RPMI8226 (cell line): Measurements from ENCODE around the gene GFER.
"Not testable (repeated sequence)": the region's sequence is repeated elsewhere in the genome, so short reads cannot be mapped to it uniquely, and the experiment has no call there.

Experiments used
- DNase-seq: peaks from one replicate; pipeline ENCODE4 v3.0.0-alpha.2; 2015

Gene GFER

DNA sequence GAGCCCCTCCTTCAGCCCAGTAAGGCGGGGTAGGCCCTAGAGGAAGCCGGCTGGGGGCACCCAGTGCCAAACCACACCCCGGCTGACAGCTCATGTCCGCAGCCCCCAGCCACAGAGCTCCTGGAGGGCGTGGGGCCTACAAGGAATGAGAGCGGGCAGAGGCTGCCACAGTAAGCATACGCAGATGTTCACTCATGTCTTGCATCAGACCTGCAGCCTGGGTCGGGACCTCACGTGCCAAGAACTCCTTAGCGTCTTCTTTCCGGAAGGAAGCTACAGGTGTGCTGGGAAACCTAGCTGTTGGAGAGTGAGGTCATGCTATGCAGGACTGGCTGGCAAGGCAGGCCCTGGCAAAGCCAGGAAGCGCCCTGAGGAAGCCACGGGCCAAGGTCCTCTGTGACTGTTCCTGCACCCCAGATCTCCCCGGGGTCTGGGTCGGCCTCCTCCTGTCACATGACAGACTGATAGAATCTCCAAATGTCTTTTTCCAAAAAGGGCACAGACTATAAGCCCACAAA lies 24.1 kb downstream of the GFER start:
- peak; percentile 74 for DNase-seq

DNA sequence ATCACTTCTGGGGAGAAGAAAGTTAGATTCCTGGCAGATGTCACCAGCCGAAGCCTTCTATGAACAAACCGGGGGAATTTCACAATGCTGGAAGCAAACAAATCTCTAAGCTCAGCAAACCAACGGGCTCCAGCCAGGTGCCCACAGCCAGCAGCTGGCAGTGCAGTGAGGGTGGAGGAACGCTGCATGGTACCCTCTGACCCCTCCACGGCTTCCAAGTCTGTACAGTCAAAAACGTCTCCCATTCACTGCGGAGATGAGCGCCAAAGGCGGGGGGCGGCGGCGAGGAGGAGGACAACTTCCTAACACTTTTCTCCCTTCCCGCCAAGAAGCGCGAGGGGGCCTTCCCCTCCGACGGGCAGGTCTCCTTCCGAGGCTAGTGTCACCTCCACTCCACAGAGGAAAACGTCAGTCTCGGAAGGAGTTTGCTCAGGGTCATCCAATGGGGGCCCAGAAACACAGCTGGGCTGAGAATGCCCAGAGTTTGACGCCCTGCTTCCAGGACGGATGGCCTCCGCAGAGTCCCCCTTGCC lies 24.7 kb downstream of the GFER start:
- DNase-seq: peak; percentile 74

DNA sequence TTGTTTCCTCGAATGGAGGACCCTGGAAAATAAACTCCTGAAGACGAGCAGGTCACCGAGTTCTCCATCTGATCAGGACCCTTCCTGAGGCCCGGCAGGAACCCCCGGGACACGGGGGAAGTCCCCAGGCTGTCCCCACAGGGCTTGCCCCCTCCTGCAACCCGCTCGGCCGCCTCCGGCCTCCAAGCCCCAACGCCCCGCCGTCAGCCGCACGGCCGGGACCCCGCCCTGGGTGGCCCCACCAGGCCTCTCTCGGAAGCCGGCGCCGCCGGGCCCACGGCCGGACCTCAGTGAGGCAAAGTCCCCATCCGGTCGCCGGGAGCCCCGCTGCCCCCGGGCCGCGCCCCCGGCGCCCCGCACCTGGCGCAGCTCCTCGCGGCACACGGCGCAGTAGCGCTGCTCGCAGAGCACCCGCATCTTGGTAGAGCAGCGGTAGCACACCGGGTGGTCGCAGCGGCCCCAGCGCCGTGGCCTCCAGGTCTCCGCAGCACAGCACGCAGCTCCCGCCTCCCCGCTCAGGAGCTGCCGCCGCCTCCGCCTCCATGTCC lies 25.2 kb downstream of the GFER start:
- DNase-seq: peak; percentile 48

DNA sequence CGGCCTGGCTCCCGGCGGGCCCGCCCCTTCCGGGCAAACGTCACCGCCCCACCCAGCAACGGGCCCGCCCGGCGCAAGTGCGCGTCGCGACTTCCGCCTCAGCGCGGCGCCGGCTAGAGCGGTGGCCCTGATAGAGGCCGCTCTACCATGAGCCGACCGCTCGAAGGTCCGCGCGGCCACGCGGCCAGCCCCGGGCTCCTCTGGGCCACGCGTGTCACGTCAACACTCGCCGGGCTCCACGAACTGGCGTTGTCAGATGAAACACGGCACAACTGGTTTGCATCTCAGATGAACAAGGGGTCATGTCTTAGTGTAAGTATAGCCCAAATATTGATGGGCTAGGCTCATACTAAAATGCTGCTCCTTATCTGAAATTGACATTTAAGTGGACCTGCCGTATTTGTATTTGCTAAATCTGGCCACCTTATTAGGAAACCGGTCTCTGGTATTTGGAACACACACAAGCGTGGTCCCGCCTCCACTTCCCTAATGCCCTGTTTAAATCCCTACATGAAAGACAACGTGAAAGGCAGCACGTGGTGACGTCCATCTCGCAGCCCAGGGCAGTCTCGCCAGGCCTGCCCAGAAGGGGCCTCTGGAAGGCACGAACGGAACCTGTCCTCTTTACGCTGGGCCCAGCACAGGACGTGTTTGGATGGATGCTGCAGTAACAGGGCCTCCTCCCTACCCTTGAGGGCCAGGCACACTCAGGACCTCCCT lies 26.0 kb downstream of the GFER start, which contains the start of gene ZNF598:
TSS of gene ZNF598 (minus strand) at position 31 of the 720 bp plus-strand sequence.
- peak; percentile 96 for DNase-seq

DNA sequence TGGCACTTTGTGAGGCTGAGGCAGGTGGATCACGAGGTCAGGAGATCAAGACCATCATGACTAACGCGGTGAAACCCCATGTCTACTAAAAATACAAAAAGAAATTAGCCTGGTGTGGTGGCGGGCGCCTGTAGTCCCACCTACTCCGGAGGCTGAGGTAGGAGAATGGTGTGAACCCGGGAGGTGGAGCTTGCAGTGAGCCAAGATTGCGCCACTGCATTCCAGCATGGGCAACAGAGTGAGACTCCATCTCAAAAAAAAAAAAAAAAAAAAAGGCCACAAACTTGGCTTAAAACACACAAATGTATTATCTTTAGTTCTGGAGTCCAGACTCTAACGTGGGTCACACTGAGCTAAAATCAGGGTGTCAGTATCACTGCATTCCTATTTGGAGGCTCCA lies 27.7 kb downstream of the GFER start:
- DNase-seq: not testable (repeated sequence)

DNA sequence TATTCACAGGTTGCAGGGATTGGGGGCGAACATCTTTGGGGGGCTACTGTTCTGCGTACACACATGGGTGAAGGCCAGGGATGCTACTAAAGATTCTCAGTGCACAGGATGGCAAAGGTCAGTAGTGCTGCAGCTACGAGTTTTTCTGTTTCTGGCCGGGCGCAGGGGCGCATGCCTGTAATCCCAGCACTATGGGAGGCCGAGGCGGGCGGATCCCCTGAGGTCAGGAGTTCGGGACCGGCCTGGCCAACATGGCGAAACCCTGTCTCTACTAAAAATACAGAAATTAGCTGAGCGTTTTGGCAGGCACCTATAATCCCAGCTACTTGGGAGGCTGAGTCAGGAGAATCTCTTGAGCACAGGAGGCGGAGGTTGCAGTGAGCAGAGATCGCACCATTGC lies 29.5 kb downstream of the GFER start:
- DNase-seq: no peak

DNA sequence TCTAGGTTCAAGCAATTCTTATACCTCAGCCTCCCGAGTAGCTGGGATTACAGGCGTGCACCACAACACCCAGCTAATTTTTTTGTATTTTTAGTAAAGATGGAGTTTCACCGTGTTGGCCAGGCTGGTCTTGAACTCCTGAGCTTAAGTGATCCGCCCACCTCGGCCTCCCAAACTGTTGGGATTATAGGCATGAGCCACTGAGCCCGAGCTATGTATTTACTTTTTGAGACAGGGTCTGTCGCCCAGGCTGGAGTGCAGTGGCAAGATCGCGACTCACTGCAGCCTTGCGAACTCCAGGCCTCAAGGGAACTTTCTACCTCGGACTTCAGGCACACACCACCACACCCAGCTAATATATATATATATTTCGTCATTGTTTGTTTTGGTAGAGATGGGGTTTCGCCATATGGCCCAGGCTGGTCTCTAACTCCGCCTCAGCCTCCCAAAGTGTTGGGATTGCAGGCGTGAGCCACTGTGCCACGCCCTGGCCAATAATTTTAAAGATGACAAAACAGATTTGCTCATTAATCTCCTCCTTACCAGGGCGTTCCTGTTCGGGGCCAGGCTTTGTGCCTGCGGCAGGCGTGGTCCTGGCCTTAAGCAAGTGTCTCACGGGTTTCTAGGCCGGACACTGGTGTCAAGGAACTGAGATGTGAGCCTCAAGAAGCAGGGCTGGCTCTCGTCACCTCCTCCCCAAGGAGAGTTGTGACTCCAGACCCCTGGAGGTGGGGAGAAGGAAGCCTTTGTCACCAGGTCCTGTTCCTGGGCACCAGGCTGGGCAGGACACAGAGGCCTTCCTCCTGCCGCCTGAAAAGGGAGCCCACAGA lies 31.3 kb downstream of the GFER start:
- DNase-seq: no peak

DNA sequence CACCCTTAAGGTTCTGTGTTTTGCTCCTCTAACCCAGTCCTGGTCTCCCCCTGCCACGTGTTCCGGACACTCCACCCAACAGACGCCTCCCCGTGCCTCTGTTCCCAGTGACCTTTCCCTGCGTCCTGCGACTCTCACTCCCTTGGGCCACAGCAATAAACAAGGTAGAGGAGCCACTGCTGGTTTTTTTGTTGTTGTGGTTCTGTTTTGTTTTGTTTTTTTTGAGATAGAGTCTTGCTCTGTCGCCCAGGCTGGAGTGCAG lies 31.9 kb downstream of the GFER start:
- DNase-seq: no peak

DNA sequence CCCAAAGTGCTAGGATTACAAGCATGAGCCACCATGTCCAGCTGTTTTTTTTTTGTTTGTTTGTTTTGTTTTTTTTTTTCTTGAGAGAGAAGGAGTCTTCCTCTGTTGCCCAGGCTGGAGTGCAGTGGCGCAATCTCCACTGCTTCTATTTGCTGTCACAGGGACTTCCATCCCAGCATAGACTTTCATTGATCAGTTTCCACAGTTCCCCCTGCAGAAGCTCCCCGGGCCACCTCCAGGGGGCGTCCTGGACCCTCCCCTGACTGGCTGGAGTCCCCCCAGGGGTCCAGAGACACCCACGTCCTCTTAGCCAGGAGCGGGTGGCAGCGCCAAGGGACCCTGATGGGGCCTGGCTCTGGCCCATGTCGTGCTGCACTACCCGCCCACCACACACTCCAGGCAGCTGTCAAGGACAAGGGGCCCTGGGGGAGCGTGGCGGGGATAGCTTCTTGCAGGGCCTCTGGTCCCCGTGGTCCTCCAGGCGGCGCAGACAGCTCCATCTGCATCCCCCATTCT lies 32.5 kb downstream of the GFER start:
- DNase-seq: no peak

DNA sequence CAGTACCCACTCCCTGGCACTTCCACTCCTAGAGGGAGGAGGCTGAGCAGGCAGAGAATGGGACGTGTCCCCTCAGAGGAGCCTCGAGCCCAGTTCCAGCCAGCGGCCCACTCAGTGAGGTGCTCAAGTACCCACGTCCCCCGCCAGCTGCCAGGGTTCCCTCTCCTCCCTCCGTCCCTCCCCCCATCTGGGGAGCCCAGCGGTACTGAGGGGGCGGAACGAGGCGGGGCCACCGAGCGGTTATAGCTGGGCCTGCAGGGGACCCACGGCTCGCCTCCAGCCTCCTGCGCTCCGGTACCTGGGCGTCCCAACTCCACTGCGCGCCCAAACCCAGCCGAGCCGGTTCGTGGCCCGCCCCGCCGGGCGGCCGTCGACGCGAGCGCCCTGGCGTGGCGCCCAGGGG lies 35.5 kb downstream of the GFER start, which contains the start of gene NPW:
TSS of gene NPW (plus strand) at position 268 of the 403 bp plus-strand sequence.
- peak; percentile 66 for DNase-seq

DNA sequence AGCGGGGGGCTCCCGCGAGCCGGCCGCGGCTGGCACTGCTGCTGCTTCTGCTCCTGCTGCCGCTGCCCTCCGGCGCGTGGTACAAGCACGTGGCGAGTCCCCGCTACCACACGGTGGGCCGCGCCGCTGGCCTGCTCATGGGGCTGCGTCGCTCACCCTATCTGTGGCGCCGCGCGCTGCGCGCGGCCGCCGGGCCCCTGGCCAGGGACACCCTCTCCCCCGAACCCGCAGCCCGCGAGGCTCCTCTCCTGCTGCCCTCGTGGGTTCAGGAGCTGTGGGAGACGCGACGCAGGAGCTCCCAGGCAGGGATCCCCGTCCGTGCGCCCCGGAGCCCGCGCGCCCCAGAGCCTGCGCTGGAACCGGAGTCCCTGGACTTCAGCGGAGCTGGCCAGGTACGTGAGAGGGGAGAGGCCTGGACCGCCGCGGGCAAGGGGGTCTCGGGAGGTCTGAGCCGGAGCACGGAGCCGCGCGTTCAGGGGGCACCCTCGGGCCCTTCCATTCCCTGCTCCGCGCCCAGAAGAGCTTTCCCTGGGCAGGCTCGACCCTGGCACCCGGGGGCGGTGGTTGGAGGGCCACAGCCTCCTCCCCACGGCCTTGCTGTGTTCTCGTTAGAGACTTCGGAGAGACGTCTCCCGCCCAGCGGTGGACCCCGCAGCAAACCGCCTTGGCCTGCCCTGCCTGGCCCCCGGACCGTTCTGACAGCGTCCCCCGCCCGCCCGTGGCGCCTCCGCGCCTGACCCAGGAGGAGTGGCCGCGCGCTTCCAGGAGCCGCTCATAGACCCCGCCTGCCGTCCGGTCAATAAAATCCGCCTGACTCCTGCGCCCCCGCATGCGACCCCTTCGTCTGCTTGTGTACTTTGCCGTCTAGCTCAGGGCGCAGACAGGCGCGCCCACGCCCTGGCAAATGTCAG lies 36.2 kb downstream of the GFER start:
- peak; percentile 54 for DNase-seq

DNA sequence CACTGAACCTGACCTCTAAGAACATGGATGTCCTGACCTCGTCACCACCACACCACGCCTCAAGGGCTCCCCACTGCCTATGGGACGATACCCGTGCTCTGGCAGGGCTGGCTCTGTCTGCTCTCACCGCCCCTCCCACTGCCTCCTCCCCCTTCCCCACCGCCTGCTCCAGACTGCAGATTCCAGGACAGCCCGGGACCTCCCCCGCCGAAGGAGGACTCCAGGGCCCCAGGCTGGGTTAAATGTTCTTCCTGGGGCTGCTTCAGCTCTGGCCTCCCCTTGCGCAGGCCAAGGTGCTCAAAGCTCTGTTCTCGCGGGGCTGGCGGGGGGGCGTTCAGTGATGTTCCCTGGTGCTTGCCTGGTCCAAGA lies 38.7 kb downstream of the GFER start:
- DNase-seq: peak; percentile 53

DNA sequence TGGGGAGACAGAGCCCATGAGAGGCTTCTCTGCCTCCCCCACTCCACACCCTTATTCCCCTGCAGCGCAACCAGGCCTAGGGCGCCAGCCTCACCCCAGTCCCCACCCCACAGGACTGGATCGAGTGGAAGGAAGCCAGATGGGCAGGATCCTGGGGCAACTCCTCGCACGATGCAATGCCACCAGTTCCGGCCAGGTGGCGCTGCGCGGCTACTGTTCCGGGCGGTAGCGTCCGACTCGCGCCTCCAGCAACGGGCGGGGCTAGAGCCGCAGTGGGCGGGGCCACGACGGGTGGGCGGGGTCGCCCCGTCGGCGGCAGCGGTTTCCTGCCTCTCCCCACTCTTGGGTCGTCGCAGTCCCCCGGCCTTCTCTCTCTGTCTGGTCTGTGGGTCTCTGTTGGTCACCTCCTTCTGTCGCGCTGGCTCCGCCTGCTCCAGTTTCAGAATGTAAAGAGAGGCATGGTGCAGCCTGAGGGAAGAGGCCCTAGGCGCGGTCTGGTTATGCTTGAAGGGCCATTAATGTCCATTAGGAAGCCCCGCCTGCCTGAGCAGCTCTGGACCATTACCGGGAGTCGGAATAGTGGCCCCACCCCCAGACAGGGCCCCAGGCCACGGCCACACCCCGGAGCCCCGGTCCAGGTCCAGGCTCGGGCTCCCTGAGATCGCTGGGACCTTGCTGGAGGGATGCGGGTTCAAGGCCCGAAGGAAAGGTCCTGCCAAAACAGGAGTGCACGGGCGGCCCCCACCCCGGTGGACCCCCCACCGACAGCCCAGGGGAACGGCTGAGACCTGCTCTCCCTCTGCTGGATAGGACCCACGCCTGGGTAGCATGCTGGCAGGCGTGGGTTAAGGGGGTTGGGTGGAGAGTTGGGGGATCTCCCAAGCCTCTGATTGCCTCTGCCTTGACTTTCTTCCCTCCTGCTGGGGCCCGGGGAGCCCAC lies 39.4 kb downstream of the GFER start:
- peak; percentile 94 for DNase-seq

DNA sequence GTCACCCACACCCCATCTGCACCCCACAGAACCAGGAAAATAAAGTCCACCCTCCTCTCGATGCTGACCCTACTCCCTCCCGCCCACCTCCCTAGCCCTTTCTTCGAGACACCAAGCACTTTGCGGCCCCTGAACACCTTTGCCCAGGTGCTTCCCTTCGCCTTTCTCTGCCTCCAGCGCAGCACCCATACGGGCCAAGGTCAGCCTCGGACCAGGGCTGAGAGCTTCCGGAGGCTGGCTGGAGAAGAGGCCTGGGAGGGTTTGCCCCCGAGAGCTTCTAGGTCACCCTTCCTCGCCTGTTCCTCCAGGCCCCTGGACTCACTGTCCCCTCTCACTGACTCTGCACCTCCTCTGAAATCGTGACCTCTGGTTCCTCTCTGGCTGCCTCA lies 40.0 kb downstream of the GFER start:
- DNase-seq: no peak

DNA sequence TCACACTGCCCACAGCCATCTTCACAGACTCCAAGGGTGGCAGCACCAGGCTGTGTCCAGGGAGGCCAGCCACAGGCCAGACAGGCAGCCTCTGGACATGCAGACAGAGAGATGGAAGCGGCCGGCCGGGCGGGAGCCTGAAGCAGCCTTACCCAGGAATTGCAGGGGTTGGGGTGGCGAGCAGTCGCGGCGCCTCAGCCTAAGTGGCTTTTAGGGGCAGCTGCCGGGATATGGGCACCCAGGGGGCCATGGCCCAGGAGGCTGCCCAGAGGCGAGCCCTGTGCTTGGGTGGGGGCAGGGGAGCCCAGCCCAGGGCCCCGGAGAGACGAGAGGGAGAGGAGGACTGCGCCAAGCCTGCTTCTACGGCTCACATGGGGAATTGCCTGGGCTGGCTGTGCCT lies 41.3 kb downstream of the GFER start:
- no peak for DNase-seq

DNA sequence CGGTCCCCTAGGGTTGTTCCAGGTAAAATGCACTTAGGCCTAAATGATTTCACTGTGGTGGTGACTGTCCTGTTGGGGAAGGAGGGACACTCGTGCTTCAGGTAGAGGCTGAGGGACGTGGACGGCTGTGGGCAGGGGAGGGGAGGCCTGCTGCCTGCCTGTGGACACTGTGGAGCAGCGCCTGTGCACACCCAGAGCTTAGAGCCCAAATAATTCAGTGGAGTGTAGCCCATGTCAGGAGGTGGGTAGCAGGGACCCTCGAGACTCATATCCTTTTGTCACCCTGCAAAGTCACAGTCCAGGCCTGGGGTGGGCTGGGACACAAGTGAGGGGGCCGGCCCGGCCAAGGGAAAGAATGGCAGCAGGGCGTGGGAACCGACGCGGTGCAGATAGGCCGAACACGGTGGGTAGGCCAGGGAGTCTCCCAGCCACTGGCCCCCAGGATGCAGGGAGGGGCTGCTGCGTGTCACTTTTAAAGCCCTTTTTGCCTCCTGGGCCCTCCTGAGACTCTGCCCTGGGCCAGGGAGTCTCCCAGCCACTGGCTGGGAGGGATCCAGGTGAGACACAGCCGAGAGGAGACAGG lies 42.0 kb downstream of the GFER start:
- no peak for DNase-seq

DNA sequence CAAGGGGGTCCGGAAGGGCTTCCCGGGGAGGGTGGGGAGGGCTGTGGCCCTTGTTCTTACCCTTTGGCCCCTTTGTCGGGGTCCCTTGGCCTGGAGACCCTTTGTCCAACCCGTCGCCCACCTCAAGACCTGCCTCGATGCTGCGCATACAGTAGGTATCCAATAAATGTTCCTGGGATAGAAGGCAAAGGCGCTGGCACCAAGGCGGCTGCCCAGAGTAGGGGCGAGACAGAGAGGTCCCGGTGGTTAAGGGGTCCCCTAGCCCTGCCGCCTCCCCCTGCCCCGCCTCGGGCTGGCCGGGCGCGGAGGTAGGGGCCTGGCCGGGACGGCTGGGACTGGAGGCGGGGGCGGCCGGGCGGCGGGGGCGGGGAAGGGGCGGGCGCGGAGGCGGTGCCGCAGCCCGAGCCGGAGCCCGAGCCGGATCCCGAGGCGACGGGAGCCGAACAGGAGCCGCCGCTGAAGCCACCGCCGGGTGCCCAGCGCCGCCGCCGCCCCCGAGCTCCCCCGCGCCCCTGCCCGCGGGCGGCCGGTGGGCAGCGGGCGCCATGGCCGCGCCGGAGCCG lies 42.5 kb downstream of the GFER start, which contains the start of gene NHERF2:
TSS of gene NHERF2 (plus strand) at position 442 of the 563 bp plus-strand sequence. CDS start at position 546, 104 bp downstream.
- peak; percentile 61 for DNase-seq

DNA sequence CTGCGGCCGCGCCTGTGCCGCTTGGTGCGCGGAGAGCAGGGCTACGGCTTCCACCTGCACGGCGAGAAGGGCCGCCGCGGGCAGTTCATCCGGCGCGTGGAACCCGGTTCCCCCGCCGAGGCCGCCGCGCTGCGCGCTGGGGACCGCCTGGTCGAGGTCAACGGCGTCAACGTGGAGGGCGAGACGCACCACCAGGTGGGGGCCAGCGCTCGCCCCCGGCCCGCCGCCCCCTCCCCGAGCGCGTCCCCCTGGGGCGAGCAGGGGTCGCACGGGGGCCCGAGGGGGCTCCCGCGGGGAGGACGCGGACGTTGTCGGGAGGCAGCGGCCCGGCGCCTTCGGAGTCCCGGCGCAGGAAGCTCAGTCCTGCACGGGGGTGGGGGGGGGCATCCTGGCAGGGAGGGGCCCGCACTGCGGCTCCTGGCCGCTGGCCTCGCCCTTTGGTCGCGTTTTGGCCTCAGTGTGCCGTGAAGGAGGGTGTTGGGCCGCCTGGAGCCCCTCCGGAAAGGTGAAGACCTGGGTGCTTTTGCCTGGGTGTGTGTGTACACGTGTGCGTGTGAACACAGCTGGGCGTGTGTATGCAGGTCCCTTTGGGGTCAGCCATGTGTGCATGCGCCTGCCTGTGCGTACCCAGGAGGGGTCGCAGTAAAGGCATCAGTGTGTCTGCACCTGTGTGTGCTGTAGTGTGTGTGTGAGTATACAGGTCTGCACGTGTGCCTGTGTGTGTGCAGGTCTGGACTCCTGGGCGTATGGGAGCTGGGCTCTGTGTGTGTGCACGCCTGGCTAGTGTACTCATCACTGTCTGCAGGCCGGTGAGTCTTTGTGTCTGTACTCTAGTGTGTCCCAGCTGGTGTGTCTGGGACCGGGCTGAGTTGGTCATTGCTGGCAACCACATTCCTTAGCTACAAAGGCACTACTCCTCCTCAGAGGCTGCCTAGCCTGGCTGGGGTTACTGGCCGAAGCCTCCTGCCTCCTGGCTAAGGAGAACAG lies 43.3 kb downstream of the GFER start:
- DNase-seq: peak; percentile 63

DNA sequence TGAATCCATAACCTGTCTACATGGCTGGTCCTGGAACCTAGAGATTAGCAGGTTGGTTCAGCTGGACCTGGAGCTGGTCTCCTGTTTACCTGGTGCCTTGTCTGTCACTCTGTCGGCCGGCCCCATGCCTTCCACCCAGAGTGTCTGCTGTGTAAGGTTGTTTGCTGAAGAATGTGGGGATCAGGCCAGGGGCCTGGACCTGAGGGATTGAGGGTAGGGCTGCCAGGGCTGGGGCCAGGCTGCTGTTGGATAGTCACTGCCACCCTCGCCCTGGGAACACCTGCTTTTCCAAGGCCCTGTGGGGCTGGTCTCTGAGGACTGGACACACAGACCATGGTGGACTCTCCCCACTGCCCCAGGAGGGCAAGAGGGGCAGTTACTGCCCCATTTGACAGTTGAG lies 44.2 kb downstream of the GFER start:
- no peak for DNase-seq
